ENCODE data around the gene RASGRP4.
"Not testable (repeated sequence)": the region's sequence is repeated elsewhere in the genome, so short reads cannot be mapped to it uniquely, and the experiment has no call there.

Gene RASGRP4

DNA sequence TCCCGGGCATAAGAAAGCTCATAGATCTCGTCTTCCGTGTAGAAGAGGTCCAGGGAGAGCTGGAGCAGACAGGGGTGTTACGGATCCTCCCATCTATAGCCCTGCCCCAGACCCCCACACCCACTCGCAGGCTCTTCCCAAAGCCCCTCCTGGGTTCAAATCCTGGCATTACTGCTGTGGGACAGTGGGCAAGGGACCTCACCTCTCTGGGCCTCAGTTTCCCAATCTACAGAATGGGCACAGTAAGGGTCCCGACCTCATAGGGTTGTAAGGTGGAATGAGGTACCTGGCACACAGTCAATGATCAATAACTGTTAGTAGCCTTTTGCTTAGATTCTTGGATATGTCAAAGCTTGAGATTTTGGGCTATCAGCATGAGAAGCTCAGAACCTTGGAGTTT, 12.6 kb downstream of the RASGRP4 start:
- DNase-seq (ENCODE audit: low spot score) = no peak

DNA sequence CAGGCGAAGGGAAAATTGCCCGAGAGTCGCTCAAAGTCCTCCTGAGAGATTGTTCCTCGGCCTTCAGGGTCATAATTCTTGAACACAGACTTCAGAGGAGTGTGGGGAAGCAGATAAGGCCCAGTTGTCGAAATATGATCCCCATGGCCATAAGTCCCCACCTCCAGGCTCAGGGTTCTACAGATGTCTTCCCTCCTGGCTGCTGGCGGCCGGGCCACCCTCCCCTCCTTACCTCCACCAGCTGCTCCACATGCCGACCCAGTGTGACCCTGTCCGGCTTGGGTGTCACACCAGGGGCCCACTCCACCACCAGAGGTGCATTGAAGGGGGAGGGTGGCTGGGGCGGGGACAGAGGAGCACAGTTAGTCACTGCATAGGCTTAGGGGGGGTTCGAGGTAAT, 13.1 kb downstream of the RASGRP4 start:
- no peak for DNase-seq (ENCODE audit: low spot score)

DNA sequence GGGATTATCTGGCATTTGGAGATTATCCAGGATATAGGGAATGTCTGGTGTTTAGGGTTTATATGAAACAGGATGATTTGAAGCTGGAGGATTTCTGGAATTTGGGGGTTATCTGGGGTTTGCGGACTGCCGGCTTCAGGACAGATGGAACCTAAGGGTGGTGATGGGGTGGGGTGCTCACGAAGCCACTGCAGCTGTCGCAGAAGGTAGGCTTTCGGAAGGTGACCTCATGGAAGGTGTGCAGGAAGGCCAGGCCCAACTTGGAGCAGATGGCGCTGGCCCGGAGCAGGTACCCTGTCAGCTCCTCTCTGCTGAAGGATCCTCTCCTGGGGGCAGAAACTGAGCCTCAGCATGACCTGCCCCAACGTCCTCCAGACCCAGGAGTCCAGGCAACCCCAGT, 13.5 kb downstream of the RASGRP4 start:
- no peak for DNase-seq (ENCODE audit: low spot score)

DNA sequence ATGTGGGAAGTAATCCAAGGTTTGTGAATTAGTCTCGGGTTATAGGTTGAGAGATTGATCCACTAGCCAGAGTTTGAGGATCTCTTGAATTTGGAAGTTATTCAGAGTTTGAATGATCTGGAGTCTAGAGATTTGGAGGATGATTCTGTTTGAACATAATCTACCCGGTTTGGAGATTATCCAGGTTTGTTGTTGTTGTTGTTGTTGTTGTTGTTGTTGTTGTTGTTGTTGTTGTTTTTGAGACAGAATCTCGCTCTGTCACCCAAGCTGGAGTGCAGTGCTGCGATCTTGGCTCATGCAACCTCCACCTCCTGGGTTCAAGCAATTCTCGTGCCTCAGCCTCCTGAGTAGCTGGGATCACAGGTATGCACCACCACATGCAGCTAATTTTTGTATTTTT, 14.1 kb downstream of the RASGRP4 start:
- not testable (repeated sequence) for DNase-seq (ENCODE audit: low spot score)

DNA sequence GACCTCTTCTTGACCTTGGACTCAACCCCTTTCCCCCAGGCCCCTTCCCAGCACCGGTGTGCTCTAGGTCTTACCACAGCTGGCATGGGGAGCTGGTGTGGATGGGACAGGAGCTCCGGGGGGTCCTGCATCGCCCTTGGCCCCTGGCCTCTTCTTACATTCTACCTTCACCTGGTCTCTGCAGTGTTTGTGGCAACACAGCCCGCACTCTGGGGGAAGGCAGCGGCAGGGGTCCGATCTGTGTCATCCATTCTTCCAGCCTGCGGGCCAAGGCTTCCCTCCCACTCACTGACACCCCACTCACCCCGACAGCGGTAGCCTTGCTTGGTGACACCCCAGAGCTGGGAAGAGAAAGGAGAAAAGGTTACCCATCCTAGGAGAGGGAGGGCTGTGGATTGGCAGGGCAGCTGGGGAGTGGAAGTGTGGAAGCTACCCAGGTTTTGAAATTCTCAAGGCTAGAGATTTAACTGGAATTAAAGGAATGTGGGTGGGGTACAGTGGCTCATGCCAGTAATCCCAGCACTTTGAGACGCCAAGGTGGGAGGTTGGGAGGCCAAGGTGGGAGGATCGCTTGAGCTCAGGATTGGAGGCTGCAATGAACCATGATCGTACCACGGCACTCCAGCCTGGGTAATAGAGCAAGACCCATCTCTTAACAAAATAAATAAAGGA, 14.8 kb downstream of the RASGRP4 start:
- DNase-seq (ENCODE audit: low spot score) = no peak

DNA sequence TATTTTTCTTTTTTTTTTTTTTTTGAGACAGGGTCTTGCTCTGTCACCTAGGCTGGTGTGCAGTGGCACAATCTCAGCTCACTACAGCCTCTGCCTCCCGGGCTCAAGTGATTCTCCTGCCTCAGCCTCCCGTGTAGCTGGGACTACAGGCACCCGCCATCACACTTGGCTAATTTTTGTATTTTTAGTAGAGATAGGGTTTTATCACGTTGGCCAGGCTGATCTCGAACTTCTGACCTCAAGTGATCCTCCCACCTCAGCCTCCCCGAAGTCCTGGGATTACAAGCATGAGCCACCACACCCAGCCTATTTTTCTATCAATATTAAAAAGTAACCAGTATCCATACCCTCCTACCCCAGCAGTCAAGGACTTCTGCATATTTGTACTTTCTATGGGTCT, 15.6 kb downstream of the RASGRP4 start:
- not testable (repeated sequence) for DNase-seq (ENCODE audit: low spot score)

DNA sequence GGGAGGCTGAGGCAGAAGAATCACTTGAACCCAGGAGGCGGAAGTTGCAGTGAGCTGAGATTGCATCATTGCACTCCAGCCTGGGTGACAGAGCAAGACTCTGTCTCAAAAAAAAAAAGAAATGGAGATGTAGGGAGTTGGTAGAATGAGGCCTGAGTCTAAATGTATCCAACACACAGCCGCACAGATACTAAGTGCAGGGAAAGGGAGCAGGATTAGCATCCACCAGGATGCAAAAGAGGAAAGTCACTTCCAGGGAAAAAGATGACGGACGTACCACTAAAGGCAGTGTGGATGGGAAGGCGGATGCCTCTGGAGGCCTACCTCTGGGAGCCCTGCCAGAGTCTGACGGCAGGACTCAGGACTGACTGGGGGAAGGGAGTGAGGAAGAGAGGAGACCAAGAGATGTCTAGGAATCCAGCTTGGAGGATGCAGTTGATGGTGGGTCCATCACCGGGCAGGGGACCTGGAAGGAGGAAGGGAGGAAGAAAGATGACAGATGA, 16.3 kb downstream of the RASGRP4 start:
- DNase-seq (ENCODE audit: low spot score) = no peak

DNA sequence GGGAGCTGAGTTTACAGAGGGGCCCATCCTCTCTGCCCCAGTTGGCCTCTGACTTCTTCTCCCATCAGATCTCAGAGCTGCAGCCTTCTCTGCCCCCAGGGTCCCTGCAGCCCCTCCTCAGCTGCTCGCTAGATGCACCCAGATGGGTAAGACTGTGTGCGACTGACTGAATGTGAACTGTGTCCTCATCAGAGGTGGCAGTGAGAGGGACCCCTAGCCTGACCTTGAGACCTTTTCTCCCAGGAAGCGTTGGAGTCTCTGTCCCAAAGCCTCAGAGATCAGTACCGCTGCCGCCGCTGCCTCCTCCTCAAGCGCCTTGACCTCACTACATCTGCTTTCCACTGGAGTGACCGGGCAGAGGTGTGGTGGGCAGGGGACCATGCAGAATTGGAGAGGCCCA, 20.7 kb downstream of the RASGRP4 start:
- DNase-seq (ENCODE audit: low spot score) = no peak

DNA sequence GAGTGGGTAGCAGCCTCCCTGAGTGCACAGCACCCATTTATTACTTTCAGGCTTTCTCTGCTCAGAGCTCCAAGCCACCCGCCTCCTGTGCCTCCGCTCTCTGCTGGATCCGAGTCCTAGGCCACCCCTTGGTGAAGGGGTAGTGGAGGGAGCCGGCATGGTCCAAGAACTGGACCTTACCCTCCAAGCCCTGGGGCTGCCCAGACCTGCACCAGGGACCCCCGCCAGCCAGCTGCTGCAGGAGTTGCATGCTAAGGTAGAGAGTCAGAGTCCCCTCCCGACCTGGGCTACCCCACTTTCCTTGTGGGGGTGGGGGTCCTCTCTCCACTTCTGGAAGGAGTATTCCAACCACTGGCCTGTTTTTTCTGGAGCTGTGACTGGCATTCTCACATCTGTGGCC, 21.2 kb downstream of the RASGRP4 start:
- no peak for DNase-seq (ENCODE audit: low spot score)

DNA sequence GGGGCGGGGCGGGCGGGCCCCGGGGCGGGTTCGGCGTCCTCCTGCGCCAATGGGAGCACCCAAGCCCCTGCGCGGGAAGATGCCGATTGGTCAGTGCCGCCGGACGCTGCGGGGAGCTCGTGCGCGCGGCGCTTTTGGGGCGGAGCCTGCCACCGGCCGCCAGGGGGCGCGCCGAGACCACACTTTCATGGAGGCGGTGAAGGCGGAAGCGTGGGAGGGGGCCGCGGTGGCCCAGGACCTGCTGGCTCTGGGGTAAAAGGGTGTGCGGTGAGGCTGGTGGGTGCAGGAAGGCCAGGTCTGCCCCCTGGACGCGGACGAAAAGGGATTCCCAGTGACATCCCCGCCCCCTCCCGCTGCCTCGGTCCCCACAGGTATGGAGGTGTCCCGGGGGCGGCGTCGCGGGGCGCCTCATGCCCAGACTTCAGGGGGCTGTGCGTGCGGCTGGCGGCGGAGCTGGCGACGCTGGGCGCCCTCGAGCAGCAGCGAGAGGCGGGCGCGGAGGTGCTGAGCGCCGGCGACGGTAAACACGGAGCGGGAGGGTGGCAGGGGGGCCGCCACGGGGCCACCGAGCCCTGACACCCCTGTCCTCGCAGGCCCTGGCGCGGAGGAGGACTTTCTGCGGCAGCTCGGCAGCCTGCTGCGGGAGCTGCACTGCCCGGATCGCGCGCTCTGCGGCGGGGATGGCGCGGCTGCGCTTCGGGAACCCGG, 22.9 kb downstream of the RASGRP4 start, which contains the start of gene FAM98C:
Gene FAM98C, plus strand, starts transcription at position 127 of the 708 bp plus-strand sequence. Its CDS starts 61 bp downstream, at position 188.
- DNase-seq (ENCODE audit: low spot score) = peak; percentile 99

DNA sequence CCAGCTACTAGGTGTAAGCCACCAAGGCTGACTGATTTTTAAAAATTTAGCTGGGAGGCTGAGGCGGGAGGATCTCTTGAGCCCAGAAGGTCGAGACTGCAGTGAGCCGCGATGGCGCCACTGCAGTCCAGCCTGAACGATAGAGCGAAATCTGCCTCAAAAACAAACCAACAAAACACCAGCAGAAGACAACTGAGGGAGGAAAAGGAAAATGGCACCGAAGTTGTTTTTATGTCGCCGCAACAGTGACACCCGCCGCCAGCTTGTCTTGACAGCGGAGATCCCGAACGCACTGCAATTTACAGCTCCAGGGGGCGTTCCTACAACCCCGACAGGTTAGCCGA, 23.4 kb downstream of the RASGRP4 start:
- no peak for DNase-seq (ENCODE audit: low spot score)

DNA sequence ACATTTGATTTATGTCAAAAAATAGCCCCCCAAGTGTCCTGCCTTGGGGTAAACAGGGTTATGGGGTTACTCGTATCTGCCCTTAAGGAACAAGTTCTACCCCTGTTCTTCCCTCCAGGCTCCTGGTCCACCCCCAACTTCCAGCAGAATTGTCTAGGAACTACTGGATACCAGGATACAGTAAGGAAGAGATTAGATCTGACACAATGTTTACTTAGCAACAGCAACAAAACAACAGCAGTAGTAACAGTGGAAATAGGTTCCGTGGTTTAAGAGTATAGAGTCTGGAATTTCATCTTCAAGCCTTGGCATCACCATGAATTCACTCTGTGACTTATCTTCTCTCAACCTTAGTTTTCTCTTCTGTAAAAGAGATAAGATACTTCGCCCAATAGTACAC, 24.9 kb downstream of the RASGRP4 start:
- DNase-seq (ENCODE audit: low spot score) = no peak

DNA sequence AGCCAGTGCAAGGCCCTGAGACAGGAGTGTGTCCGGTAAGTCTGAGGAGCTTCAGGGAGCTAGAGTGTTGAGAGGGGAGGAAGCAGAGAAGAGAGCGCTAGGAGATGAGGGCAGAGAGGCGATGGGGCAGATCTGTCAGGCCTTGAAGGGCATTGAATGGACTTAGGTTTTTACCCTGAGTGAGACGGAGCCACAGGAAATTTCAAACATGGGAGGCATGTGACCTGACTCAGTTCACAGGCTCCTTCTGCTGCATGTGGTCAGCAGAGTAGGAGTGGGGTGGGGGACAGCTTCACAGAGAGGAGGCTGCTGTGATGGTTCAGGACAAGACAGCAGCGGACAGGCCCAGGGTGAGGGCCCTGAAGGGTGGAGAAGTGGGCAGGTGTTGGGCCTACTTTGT, 25.7 kb downstream of the RASGRP4 start:
- DNase-seq (ENCODE audit: low spot score) = no peak

DNA sequence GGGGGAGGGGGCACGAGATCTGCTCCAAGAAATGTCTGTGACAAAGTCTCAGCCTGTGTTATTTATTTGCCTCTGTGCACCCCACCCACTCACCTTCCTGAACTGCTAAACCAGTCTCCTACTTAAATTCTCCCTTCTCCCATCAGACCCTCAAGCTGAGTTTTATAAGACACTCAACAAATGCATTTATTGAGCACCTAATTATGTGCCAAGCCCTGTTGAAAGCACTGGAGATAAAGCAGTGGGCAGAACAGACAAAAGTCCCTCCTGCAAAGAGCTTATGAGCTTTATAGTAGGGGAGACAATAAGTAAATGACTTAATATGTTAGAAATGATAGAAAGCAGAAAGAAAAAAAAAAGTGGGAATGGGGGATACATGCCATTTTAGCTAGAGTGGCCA, 26.5 kb downstream of the RASGRP4 start:
- DNase-seq (ENCODE audit: low spot score) = no peak

DNA sequence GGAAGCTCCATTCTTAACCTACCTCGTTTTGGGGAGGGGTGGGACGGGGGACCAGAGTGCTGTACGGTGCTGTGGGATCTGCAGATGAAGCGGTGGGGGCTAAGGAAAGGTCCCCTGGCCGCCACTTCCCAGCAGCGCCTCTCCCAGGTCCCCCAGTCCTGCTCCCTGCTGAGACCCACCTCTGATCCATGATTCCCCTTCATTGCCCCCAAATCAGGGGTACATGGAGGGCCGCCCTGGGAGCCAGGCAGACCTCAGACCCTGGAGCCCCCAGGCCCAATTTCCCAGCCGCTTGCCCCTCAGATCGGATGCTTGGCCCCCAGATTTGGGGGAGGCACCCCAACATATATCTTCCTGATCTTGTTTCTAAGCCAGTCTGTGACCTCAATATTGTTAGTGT, 26.9 kb downstream of the RASGRP4 start:
- DNase-seq (ENCODE audit: low spot score) = no peak

DNA sequence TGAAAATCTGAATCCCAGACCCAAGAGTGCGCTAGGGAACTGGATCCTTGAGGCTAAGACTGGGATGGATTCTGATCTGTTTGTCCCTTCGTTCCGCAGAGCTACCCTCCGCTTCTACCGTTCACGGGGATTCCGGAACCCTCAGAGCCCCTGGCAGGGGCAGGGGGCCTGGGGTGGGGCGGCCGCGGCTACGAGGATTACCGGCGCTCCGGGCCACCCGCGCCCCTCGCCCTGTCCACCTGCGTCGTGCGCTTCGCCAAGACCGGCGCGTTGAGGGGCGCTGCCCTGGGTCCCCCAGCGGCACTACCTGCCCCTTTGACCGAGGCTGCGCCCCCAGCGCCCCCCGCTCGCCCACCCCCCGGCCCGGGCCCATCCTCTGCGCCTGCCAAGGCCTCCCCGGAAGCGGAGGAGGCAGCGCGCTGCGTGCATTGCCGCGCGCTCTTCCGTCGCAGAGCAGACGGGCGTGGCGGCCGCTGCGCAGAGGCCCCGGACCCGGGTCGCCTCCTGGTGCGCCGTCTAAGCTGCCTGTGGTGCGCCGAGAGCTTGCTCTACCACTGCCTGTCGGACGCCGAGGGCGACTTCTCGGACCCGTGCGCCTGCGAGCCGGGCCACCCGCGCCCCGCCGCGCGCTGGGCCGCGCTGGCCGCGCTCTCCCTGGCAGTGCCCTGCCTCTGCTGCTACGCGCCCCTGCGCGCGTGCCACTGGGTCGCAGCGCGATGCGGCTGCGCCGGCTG, 30.5 kb downstream of the RASGRP4 start:
- DNase-seq (ENCODE audit: low spot score) = no peak

DNA sequence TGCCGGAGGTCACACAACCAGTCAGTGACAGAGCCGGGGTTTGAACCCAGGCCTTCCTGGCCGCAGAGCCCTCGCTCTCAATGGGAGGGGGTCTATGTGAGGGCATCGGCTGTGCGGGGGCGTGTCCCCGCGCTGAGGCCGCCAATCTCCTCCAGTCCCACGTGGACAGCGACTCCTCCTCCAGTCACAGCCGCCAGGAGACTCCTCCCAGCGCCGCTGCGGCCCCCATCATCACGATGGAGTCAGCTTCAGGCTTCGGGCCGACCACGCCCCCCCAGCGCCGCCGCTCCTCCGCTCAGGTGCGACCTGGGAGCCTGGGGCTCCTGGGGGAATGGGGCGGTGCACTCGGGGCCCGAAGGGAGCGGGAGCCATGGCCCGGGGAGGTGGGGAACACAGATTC, 31.5 kb downstream of the RASGRP4 start:
- DNase-seq (ENCODE audit: low spot score) = peak; percentile 86

DNA sequence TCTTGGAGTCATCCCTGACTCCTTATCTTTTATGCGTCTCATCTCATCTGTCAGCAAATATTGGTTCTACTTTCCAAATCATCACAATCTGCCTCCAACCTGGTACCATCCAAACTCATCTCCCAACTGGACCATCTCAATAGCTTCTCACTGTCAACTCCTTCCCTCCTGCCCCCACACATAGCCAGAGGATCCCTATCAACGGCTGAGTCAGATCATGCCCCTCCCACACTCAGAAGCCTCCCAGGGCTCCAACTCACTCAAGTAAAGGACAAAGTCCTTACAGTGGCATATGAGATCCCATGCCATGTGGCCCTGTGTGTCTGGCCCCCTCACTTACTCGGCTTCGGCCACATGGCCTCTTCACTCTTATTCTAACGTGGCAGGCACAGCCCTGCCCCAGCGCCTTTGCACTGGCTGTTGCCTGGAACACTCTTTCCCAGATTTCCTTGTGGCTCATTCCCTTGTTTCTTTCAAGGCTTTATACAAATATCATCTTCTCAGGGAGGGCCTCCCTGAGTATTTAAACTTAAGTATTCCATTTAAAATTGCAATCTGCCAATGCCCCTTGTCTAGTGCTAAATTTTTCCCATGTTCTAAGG, 33.2 kb downstream of the RASGRP4 start:
- no peak for DNase-seq (ENCODE audit: low spot score)

DNA sequence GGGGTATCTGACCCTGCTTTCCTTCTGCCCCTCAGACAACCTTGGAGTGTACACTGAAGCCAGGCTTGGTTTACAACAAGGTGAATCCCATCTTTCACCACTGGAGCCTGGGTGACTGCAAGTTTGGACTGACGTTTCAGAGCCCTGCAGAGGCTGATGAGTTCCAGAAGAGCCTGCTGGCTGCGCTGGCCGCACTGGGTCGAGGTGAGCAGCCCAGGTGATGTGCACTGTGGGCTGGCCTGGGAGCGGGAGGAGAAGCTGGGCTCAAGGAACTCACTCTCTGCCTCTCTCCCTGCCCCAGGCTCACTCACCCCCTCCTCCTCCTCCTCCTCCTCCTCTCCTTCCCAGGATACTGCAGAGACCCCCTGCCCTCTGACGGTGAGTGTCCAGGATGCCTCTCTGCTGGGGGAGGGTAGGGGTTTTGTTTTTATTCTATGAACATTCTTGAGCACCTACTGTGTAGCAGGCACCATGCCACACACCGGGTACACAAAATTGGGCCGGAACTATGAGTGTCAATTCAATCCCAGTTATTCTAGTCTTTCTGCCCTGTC, 34.0 kb downstream of the RASGRP4 start:
- no peak for DNase-seq (ENCODE audit: low spot score)

DNA sequence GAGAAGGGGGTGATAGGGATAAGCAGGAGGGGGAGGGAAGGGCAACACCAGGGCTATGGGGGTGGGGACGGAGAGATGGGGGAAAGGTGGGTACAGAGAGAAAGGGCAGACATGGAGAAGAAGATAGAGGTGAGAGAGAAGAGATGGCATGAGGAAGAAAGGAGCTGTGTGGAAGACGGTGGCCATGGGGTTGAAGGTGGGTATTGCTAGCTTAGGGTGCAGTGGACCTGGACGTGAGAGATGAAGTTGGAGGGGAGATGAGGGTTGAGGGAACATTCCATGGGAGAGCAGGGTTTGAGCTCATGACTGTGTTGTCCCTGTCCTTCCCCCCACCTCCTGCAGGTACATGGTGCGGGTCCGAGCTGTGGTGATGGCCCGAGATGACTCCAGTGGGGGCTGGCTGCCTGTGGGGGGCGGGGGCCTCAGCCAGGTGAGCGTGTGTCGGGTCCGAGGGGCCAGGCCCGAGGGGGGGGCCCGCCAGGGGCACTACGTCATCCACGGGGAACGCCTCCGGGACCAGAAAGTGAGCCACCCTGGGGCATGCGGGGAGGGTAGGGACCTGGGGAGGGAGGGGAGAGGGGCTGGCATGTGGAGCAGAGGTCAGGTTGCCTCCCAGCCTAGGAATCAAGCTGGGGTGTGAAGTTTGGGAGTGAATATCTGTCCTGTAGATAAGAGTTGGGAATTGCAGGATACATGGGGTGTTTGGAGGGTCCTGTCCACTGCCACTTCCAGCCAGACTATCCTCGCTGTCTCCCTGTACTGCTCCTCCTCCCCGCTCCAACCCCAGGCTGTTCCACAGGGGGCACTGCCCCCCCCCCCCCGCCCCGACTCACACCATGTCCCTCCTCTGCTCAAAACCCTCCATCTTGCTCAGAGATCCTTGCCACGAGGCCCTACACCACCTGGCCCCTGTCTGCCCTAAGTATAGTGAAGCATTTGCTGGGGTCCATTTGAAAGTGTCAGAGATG, 35.8 kb downstream of the RASGRP4 start:
- no peak for DNase-seq (ENCODE audit: low spot score)
